HL-60 (cell line): ENCODE results near the gene MRPL11.
A peak's percentile ranks its signal among the peaks of the same experiment; 100 is the strongest.

Source experiments
- DNase-seq, 2 experiments: peaks; one replicate each; pipeline ENCODE4 v3.0.0-alpha.2; 2010 to 2020; ENCODE audit warnings: low read depth in 1 of 2, low spot score in 1 of 2
- H3K27ac ChIP-seq: fragments of 250-450 bp; sonication (Bioruptor Pico); replicated peaks from 2 replicates; pipeline ENCODE4 v1.5.1; 2020; ENCODE audit warnings: mild to moderate bottlenecking, moderate library complexity
- H3K27me3 ChIP-seq: fragments of 250-450 bp; sonication (Bioruptor Pico); 2 replicates; pipeline ENCODE4 v1.5.1; 2021; ENCODE audit warnings: mild to moderate bottlenecking, moderate library complexity; ENCODE audit not compliant: insufficient read depth, poor library complexity, severe bottlenecking
- H3K4me3 ChIP-seq: replicated peaks from 2 replicates; pipeline ENCODE4 v1.5.1; 2011; ENCODE audit warnings: mild to moderate bottlenecking, control low read depth, low read length; ENCODE audit not compliant: insufficient read depth
- CTCF ChIP-seq: IDR thresholded peaks from one replicate; pipeline ENCODE4 v1.5.1; 2011; ENCODE audit warnings: low read length, control low read depth, inconsistent platforms; ENCODE audit not compliant: insufficient read depth
- GABPA ChIP-seq: IDR thresholded peaks from 2 replicates; pipeline ENCODE4 v1.6.1; 2012; ENCODE audit warnings: low read depth
- POLR2AphosphoS5 ChIP-seq: IDR thresholded peaks from 2 replicates; pipeline ENCODE4 v1.6.1; 2012; ENCODE audit warnings: low read depth
- REST ChIP-seq: IDR thresholded peaks from 2 replicates; pipeline ENCODE4 v1.6.1; 2012; ENCODE audit warnings: low read depth; ENCODE audit not compliant: insufficient replicate concordance
- SPI1 ChIP-seq: IDR thresholded peaks from 2 replicates; pipeline ENCODE4 v1.6.1; 2012; ENCODE audit warnings: low read depth, mild to moderate bottlenecking, borderline replicate concordance

The MRPL11 gene

GRCh38 chr11:66470015-66470414 is 31.4 kb upstream of the MRPL11 start:
- H3K4me3 ChIP-seq = no peak overlapping the region
- no peak overlapping the region for H3K27ac ChIP-seq
- H3K27me3 ChIP-seq = no peaks in the 10 kb centered on the region
- no peak for DNase-seq
- TF ChIP-seq GABPA (no peak), REST (no peak)

GRCh38 chr11:66469441-66469840 is 30.8 kb upstream of the MRPL11 start:
- no peak for DNase-seq
- TF ChIP-seq SPI1 = no peak
- no peak for TF ChIP-seq POLR2AphosphoS5
- no peak for TF ChIP-seq CTCF
- no peak for TF ChIP-seq REST
- no peak for TF ChIP-seq GABPA
- Histone ChIP-seq H3K4me3 (no peak overlapping the region), H3K27ac (no peak overlapping the region), H3K27me3 (no peaks in the 10 kb centered on the region)

GRCh38 chr11:66468691-66469090 is 30.0 kb upstream of the MRPL11 start:
- DNase-seq = no peak
- H3K4me3 ChIP-seq = no peak overlapping the region
- H3K27ac ChIP-seq = no peak overlapping the region
- TF ChIP-seq REST (no peak), POLR2AphosphoS5 (no peak), CTCF (no peak), SPI1 (no peak), GABPA (no peak)
- H3K27me3 ChIP-seq = no peaks in the 10 kb centered on the region

GRCh38 chr11:66467756-66468155 is 29.1 kb upstream of the MRPL11 start:
- peak overlapping the region; percentile 32 for H3K27ac ChIP-seq
- H3K4me3 ChIP-seq = peak overlapping the region; percentile 55
- DNase-seq = peak; percentile 64 to 89
- H3K27me3 ChIP-seq = no peaks in the 10 kb centered on the region
- TF ChIP-seq REST (no peak), CTCF (no peak), POLR2AphosphoS5 (no peak), SPI1 (peak; percentile 62; the same call in 1 of the 2 replicates)
